GM21737 (cell line): ENCODE data around the gene PLD6.

Source experiments
- ATAC-seq: cut with Tn5 transposase; IDR thresholded peaks from one replicate; pipeline ENCODE4 v1.9.1; 2021; ENCODE audit warnings: mild to moderate bottlenecking, moderate library complexity; ENCODE audit not compliant: unreplicated experiment

PLD6 gene

DNA sequence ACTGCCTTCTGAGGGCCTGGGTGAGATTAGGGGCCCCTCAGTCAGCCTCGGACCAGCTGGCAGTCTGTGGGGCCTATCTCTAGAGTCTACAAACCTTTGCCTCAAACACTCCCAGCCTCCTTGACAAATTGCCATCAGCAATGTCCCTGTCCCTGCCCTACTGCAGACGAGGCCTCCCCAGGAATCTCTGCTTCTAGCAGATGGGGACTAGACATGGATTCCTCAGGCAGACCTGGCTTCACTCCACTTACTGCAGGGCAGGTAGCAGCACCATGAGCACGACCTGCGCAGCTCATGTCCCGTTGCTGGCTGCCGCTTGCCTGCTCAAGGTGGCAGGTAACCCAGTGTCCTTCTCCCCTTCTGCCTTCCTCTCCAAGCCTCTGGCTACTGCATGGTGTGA lies 49.1 kb downstream of the PLD6 start:
- no peak for ATAC-seq

GRCh38 chr17:17156511-17156910 lies 49.6 kb downstream of the PLD6 start:
- no peak for ATAC-seq

GRCh38 chr17:17156107-17156506 lies 50.0 kb downstream of the PLD6 start:
- ATAC-seq, result no peak

- ATAC-seq, result no peak
These were observed 50.6 kb downstream of the PLD6 start for GRCh38 chr17:17155568-17155967.

GRCh38 chr17:17154981-17155380 lies 51.2 kb downstream of the PLD6 start:
- no peak for ATAC-seq

- no peak for ATAC-seq
These were observed 51.6 kb downstream of the PLD6 start for GRCh38 chr17:17154556-17154955.

- ATAC-seq, result no peak
These were observed 52.4 kb downstream of the PLD6 start for GRCh38 chr17:17153709-17154108.

- no peak for ATAC-seq
These were observed 53.1 kb downstream of the PLD6 start for GRCh38 chr17:17153071-17153470.

DNA sequence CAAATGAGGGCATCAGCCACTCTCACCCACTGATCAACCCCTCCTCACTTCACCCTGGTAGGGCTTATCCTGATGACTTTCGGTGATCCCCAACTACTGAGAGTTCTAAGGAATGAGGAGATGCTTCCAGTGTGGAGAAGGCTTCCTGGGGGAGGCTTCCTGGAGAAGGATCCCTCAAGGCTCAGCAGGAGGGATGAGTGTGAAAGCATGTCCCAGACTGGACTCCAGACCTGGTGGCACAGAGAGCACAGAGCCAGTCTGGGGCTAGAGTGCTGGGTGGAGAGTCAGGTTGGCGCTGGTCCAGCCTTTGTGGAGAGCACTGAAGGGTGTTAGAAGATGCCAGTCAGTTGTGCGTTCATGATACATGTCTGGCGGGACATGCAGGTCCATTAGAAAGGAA lies 53.7 kb downstream of the PLD6 start:
- no peak for ATAC-seq

- ATAC-seq, result no peak
These were observed 54.2 kb downstream of the PLD6 start for GRCh38 chr17:17151962-17152361.

DNA sequence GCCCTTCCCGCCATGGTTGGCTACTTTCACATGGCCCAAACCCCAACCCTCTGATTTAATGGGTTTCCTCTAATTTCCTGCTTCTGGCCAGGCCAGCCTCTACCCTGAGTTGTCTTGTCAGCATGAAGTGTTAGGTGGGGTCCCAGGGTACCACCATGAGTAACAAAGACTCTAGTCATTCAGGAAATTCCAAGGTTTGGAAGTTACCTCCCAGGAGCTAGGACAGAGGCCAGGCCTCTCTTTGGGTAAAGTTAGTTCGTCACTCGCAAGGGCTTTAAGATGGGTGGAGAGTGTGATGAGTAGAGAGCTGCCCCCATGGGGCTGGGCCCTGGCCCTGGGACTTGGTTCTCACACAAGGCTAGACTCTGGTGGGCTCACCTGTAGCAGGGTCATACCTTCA lies 54.6 kb downstream of the PLD6 start:
- ATAC-seq, result no peak

- no peak for ATAC-seq
These were observed 55.1 kb downstream of the PLD6 start for GRCh38 chr17:17151055-17151454.
